COLO829 (cell line): ENCODE measurements around the gene CKM.
"Not testable (repeated sequence)": the region's sequence is repeated elsewhere in the genome, so short reads cannot be mapped to it uniquely, and the experiment has no call there.

Source experiments
- DNase-seq: peaks from one replicate; pipeline ENCODE4 v3.0.0; 2012; ENCODE audit warnings: low spot score

The CKM gene

GRCh38 chr19:45291834-45292233, 30.8 kb downstream of the CKM start:
- no peak for DNase-seq

- no peak for DNase-seq
Measured at GRCh38 chr19:45290381-45290931, 32.2 kb downstream of the CKM start.

- DNase-seq = no peak
Measured at GRCh38 chr19:45283443-45284033, 39.1 kb downstream of the CKM start.

- DNase-seq = no peak
Measured at GRCh38 chr19:45280471-45280961, 42.2 kb downstream of the CKM start.

GRCh38 chr19:45279587-45280192, 43.0 kb downstream of the CKM start:
- DNase-seq = no peak

- no peak for DNase-seq
Measured at GRCh38 chr19:45278087-45278486, 44.6 kb downstream of the CKM start.

- DNase-seq = no peak
Measured at GRCh38 chr19:45276284-45276687, 46.4 kb downstream of the CKM start.

- DNase-seq = no peak
Measured at GRCh38 chr19:45275370-45275971, 47.2 kb downstream of the CKM start.

- no peak for DNase-seq
Measured at GRCh38 chr19:45273521-45273855, 49.2 kb downstream of the CKM start.

- DNase-seq = no peak
Measured at GRCh38 chr19:45271735-45272108, 51.0 kb downstream of the CKM start.

- no peak for DNase-seq
Measured at GRCh38 chr19:45271098-45271734, 51.5 kb downstream of the CKM start.

GRCh38 chr19:45269939-45270338, 52.7 kb downstream of the CKM start:
- not testable (repeated sequence) for DNase-seq

GRCh38 chr19:45267296-45267695, 55.4 kb downstream of the CKM start:
- DNase-seq = no peak

- DNase-seq = no peak
Measured at GRCh38 chr19:45265375-45265774, 57.3 kb downstream of the CKM start.

GRCh38 chr19:45264781-45265317, 57.8 kb downstream of the CKM start:
- no peak for DNase-seq

GRCh38 chr19:45263013-45263412, 59.7 kb downstream of the CKM start:
- DNase-seq = no peak

- DNase-seq = no peak
Measured at GRCh38 chr19:45262570-45262969, 60.1 kb downstream of the CKM start.

- no peak for DNase-seq
Measured at GRCh38 chr19:45258862-45259261, 63.8 kb downstream of the CKM start.

- no peak for DNase-seq
Measured at GRCh38 chr19:45256836-45257235, 65.8 kb downstream of the CKM start.
